Erythroblast (primary cell): ENCODE measurements around the gene GPR89B.
"Not testable (repeated sequence)": the region's sequence is repeated elsewhere in the genome, so short reads cannot be mapped to it uniquely, and the experiment has no call there.

Experiments used
- DNase-seq, 2 experiments: peaks; one replicate each; lab custom pipeline; 2025; lab: John Stamatoyannopoulos, UW
- GATA1 ChIP-seq: IDR thresholded peaks from 2 replicates; pipeline ENCODE4 v1.6.1; 2011; ENCODE audit warnings: low read depth, mild to moderate bottlenecking, control low read depth, low read length, moderate library complexity
- POLR2A ChIP-seq: IDR thresholded peaks from 2 replicates; pipeline ENCODE4 v1.6.1; 2011; ENCODE audit warnings: mild to moderate bottlenecking, low read length

Gene GPR89B

DNA sequence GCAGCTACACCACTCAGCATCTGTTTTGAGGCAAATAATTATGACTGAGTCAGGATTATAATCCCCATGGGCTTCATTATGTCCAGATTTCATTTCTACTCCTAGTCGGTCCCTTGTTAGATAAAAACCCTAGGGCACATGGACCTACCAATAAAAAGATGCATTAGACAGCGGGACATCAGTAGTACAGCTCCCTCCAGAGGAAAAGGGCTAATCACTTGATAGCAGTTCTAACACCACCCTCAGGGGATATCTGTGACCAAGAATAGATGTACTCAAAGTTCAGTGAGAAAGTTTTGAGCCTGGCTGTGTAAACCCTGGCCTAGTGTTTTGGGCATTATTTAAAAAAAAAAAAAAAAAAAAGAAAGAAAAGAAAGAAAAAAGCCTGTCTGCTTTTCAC lies 15.7 kb upstream of the GPR89B start:
- DNase-seq: no peak
- no peak for TF ChIP-seq POLR2A
- TF ChIP-seq GATA1: no peak

- DNase-seq: no peak
- TF ChIP-seq POLR2A: no peak
- no peak for TF ChIP-seq GATA1
Observed at GRCh38 chr1:147913362-147913942, 14.8 kb upstream of the GPR89B start.

- DNase-seq: no peak
- TF ChIP-seq POLR2A (no peak), GATA1 (no peak)
Observed at GRCh38 chr1:147919896-147920295, 8.3 kb upstream of the GPR89B start.

DNA sequence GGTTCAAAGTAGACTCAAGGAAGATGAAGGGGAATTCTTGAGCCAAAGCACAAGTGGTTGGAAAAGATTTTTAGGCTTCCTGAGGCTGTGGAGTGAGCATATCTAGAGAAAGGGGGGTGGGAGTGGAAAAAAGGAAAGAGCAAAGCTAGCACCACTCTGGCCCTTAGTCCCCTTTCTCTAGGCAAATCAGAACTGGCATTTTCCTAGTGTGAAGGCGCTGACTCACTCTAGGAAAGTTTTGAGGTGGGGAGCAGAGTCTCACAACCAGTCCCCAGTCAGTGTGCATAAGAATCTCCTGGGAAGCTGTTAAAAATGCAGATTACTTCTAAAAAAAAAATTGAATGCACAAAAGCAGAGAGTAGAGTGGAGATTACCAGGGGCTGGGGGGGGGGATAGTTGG lies 3.4 kb upstream of the GPR89B start:
- TF ChIP-seq GATA1 (no peak), POLR2A (no peak)
- peak in 1 of 2 experiments; percentile 10 for DNase-seq

GRCh38 chr1:147927215-147927614 lies 1.0 kb upstream of the GPR89B start:
- peak; percentile 68 to 78 for DNase-seq

DNA sequence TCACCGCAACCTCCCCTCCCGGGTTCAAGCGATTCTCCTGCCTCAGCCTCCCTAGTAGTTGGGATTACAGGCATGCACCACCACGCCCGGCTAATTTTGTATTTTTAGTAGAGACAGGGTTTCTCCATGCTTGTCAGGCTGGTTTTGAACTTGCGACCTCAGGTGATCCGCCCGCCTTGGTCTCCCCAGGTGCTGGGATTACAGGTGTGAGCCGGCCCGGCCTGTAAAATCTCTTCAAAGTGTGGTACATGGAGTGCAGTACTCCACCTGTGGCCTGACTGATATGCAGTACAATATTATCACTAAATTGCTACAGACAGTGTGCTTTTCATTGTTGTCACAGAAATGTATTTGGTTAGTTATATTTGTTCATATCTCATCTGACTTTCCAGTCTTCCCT lies 531 bp upstream of the GPR89B start:
- DNase-seq: not testable (repeated sequence)

DNA sequence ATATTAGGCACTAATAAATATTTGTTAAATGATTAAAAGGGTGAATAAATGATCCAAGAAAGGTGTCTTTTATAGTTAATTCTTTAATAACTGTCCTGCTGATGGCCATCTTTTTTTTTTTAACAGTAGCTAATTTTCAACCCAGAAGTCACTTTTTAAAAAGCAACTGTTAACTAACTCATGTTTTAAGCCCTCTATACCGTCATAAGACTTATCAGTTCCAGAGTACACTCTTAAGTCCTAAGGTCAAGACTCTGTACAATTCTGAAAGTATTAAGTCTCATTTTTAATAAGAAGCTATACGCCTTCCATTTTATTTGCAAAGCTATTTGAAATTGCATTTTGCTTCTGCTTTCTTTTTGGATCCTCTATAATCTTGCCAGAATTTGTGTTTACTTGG lies 2.9 kb downstream of the GPR89B start:
- DNase-seq: not testable (repeated sequence)

DNA sequence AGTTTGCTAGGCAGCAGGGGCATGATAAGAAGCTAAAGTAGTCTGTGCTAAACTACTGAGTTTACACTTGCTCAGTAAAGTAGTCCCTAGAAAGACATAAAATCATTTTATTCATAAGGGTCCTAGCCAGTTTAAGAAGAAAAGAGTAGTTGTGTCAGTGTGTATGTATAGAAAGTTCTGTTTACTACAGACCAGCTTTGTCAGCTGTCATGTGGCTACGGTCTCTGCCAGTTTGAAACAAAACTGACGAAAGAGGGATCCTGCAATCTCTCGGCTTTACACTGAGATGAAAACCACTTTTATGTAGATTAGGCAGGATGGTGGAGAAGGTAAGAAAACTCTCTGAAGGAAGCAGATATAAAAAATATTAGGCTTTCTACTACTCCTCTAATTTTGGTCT lies 7.1 kb downstream of the GPR89B start:
- DNase-seq: not testable (repeated sequence)

GRCh38 chr1:147940456-147940855 lies 12.2 kb downstream of the GPR89B start:
- DNase-seq: not testable (repeated sequence)

DNA sequence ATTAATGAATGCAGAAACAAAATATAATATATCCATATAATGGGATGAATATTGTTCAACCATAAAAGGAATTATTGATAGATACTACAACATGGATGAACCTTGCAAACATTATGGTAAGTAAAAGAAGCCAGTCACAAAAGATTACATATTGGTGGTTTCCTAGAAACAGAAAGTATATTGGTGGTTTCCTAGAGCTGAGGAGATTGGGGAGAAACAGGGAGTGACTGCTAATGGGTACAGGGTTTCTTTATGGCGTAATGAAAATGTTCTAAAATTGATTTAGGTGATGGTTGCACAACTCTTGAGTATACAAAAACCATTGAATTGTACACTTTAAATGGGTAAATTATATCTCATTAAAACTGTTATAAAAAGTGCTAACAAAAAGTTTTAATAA lies 14.3 kb downstream of the GPR89B start:
- DNase-seq: not testable (repeated sequence)

DNA sequence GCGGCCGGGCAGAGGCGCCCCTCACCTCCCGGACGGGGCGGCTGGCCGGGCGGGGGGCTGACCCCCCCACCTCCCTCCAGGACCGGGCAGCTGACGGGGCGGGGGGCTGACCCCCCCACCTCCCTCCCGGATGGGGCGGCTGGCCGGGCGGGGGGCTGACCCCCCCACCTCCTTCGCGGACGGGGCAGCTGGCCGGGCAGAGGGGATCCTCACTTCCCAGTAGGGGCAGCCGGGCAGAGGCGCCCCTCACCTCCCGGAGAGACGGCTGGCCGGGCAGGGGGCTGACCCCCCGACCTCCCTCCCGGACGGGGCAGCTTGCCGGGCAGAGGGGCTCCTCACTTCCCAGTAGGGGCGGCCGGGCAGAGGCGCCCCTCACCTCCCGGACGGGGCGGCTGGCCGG lies 21.3 kb downstream of the GPR89B start:
- DNase-seq: not testable (repeated sequence)

- DNase-seq: not testable (repeated sequence)
Observed at GRCh38 chr1:147958906-147959305, 30.7 kb downstream of the GPR89B start.

GRCh38 chr1:147959680-147960079 lies 31.5 kb downstream of the GPR89B start:
- not testable (repeated sequence) for DNase-seq

DNA sequence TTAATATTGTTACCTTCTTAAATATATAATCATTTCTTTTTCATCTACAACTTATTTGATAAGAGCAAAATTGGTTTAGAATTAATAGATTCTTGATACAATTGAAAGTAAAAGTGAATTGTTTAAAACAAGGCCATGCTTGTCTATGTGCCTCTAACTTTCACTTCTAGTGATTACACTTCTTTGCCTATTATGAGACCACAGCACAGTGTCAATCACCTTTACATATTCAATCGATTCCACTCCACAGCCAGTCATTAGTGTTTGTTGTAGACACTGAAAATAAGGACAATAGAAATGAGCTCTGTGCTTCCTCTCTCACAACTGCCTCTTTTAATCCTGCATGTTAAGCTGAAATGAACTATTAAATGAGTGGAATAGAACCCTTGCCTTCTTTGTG lies 36.4 kb downstream of the GPR89B start:
- DNase-seq: not testable (repeated sequence)

- not testable (repeated sequence) for DNase-seq
Observed at GRCh38 chr1:147966657-147967056, 38.4 kb downstream of the GPR89B start.

GRCh38 chr1:147978896-147979651 lies 50.9 kb downstream of the GPR89B start:
- not testable (repeated sequence) for DNase-seq

DNA sequence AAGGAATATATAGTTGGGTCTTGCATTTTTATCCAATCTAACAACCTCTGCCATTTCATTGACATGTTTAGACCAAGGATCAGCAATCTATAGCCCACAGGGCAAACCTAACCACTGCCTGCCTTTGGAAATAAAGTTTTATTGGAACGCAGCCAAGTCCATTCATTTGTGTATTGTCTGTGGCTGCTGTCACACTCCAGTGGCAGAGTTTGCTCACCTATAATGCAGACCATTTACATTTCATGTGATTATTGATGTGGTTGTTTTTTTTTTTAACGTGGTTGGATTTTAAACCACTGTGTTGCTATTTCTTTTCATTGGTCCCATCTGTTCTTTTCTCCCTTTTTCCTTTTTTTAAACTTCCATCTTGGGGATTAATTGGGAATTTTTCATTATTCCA lies 57.2 kb downstream of the GPR89B start:
- peak in 1 of 2 experiments; percentile 7 for DNase-seq

GRCh38 chr1:147987893-147988292 lies 59.7 kb downstream of the GPR89B start:
- not testable (repeated sequence) for DNase-seq

GRCh38 chr1:147992916-147993315 lies 64.7 kb downstream of the GPR89B start:
- DNase-seq: not testable (repeated sequence)

DNA sequence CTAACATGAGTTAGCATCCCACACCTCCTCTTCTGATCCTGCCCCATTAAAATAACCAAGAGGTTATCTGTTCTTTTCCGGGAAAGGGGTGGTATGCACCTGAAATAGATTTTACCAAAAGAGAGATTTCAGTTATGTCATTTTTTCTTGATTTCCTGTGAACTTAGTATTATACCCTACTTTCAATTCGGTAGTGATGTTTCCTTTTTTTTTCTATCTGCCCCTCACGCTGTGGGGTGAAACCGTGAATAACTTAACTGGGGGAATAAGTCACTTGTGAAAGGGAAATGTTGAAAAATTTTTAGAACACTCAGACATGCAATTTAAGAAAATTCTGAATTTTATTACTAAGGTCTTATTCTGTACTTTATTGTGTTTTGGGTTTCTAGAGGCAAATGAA lies 65.2 kb downstream of the GPR89B start:
- DNase-seq: not testable (repeated sequence)

- not testable (repeated sequence) for DNase-seq
Observed at GRCh38 chr1:147993825-147994615, 65.8 kb downstream of the GPR89B start.

GRCh38 chr1:147996088-147996487 lies 67.9 kb downstream of the GPR89B start:
- peak in 1 of 2 experiments; percentile 28 for DNase-seq
